ENCODE results near the gene FLYWCH1.

FLYWCH1 gene

GRCh38 chr16:2911638-2912329, at the start of gene FLYWCH1:
TSS of gene FLYWCH1 (plus strand) at chr16:2911931. CDS start at chr16:2929686, 17,755 bp downstream.
- peak; percentile 99 for DNase-seq

DNA sequence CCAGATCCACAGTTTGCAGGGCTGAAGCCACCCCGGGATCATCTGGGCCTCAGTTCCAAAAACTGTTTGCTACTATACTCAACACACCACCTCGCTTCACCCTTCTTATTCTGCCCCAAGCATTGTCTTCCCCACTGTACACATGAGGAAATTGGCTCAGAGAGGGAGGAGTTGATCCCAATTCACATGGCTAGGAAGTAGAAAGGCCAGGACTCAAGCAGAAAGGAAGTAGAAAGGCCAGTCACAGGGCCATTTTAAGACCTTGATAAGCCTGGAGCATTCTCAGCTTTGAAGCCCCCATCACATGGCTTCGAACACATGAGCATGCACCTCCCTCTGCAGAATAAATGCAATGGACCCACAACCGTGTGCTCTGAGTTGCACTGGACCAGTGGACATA, 46.1 kb upstream of the FLYWCH1 start:
- DNase-seq: no peak

- no peak for DNase-seq
These were observed 45.3 kb upstream of the FLYWCH1 start for GRCh38 chr16:2866431-2866830.

GRCh38 chr16:2867661-2867986, 44.1 kb upstream of the FLYWCH1 start:
- DNase-seq: no peak

- DNase-seq: peak; percentile 97
These were observed 43.5 kb upstream of the FLYWCH1 start for GRCh38 chr16:2867987-2868789.

- DNase-seq: no peak
These were observed 39.8 kb upstream of the FLYWCH1 start for GRCh38 chr16:2871926-2872325.

DNA sequence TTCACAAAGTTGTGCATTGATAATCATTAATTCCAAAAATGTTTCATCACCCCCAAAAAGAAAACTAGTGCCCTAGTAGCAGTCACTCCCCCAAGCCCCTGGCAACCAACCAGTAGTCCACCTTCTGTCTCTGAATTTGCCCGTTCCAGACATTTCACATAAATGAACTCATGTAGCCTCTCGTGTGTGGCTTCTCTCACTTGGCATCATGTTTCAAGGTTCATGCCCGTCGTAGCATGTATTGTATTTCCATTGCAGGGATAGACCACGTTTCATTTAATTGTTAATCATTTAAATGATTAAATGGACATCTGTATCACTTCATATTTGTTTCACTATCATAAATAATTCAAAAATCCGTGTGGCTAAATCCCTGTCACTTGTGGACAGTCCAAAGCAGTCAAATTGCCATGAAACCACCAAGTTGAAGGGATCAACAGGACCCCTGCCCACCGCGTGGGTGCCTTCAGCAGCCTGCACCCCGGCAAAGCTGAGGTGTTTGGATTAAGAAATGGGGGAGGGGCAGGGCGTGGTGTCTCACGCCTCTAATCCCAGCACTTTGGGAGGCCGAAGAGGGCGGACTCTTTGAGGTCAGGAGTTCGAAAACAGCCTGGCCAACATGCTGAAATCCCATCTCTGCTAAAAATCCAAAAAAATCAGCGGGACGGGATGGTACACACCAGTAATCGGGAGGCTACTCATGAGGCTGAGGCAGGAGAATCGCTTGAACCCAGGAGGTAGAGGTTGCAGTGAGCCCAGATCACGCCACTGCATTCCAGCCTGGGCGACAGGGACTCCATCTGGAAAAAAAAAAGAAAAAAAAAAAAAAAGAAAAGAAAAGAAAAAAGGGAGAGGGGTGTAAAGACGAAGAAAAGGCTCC, 37.5 kb upstream of the FLYWCH1 start:
- no peak for DNase-seq

DNA sequence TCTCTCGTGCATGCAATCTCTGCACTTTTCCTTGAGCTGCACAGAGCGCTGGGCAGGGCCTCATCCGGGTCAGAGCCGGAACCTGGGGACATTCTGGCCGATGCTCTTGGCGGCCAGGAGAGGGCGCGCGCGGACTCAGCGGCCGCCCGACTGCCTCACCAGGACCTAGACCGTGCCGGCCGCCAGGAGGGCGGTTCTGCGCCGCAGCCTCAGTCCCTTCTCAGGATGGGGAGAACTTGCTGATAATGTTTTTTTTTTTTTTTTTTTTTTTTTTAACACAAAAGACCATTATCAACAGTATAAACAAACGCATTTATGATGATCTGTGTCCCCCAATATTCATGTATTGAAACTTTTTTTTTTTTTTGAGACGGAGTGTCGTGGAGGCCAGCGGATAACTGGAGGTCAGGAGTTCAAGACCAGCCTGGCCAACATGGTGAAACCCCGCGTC, 36.8 kb upstream of the FLYWCH1 start:
- peak; percentile 85 for DNase-seq

DNA sequence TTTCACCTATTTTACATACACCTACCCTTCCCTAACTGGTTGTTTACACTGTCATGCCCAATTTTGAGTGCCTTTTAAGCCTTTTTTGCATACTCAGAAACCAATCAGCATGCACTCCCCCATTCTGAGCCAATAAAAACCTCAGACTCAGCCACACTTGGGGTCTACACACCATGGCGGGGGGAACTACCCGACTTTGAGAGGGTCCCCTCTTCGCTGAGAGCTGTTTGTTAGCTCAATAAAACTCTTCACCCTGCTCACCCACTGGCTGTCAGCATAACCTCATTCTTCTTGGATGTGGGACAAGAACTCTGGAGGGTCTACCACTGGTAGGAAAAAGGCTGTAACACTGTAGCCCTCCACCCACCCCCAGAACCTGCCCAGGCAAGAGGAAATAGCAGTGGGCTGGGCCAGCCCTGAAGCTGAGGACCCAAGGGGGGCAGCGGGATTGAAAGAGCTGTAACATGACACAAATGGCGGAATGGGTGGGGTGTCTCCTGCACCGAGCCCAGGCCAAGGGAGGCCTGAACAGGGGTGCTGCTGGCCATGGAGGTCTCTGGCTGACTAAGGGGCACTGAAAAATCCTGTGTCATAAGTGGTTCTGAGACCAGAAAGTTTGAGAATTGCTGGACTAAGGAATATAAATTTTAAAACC, 31.8 kb upstream of the FLYWCH1 start:
- DNase-seq: no peak

DNA sequence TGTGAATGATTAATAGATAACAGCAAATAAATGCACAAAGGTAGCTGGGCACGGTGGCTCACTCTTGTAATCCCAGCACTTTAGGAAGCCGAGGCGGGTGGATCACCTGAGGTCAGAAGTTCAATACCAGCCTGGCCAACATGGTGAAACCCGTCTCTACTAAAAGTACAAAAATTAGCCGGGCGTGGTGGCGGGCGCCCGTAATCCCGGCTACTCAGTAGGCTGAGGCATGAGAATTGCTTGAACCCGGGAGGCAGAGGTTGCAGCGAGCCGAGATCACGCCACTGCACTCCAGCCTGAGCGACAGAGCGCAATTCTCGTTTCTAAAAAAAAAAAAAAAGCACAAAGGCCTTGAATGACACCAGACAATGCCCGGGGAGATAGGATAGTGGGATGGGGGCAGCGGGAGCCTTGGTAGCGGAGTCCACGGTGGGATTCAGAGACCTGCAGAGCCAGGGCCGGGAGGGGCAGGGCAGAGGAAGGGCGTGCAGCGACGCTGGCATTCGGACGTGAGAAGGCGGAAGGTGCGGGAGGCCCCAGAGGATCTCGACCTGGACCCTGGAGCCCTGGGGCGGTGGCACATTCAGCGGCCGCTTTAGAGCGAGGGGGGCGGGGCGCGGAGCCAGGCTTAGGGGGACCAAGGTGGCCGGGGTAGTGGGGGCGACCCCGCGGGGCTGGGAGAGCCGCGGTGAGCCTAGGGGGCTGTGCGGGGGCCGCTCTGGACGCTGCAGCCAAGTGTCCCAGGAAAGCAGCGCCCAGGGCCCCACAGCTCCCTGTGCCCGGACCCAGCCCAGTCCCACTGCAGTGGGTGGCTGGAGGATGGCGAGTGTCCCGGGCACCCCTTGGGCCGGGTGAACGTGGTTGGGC, 29.7 kb upstream of the FLYWCH1 start:
- peak; percentile 75 for DNase-seq

GRCh38 chr16:2882650-2883457, 28.9 kb upstream of the FLYWCH1 start, which contains the start of gene FLYWCH2:
TSS of gene FLYWCH2 (plus strand) at chr16:2883215. CDS start at chr16:2896450, 13,235 bp downstream.
- peak; percentile 99 for DNase-seq

- DNase-seq: no peak
These were observed 28.2 kb upstream of the FLYWCH1 start for GRCh38 chr16:2883458-2883908.

DNA sequence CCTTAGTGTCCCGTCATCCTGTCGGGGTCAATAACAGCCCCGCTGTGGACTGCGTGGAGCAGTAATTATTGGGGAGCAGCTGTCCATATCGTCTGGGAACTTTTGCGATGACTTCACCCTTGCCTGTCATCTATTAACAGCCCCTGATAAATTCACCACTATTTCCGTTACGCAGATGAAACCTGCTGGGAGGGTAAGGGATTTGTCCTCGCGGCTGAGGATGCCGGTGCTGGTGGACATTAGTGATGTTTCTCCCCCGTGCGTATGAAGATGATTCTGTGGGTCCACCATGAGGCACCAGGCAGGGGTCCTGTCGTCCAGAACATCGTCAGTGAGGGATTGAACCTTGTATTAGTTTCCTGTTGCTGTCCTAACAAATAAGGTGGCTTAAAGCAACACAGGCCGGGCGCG, 27.7 kb upstream of the FLYWCH1 start:
- no peak for DNase-seq

DNA sequence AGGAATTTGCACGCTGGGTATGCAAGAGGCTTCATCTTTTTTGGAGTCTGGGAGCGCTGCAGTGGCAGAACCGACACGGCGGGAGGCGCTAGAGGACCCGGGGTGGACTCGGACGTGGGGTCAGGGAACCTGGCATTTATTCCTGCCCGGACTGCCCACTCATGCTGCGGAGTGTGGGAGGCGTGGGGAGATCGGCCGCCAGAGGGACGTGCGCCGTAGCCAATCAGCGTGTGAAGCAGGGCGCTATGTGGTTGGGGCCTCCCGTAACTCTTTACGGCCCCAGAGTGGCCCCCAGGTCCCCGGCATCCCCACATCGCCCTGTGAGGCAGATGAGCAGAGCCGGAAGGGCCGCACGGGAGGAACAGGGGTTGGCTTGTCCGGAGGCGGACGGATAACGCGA, 17.5 kb upstream of the FLYWCH1 start:
- DNase-seq: no peak

DNA sequence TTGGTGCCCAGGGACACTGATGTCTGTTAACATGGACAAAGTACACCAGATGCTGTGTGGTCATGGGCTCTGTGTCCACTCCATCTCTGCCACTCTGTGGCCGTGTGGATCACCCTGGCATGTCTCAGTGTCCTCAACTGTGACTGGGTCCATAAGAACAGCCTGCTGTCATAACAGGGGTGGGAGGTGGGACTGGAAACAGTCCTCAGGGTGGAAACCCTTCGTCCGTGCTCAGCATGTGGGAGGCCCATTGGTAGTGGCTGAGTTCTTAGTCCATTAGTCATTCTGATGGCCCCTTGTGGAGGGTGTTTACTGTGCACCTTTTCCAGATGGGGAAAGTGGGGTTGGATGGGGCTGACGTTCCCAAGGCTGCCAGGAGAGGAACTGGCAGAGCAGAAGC, 15.9 kb upstream of the FLYWCH1 start:
- no peak for DNase-seq

DNA sequence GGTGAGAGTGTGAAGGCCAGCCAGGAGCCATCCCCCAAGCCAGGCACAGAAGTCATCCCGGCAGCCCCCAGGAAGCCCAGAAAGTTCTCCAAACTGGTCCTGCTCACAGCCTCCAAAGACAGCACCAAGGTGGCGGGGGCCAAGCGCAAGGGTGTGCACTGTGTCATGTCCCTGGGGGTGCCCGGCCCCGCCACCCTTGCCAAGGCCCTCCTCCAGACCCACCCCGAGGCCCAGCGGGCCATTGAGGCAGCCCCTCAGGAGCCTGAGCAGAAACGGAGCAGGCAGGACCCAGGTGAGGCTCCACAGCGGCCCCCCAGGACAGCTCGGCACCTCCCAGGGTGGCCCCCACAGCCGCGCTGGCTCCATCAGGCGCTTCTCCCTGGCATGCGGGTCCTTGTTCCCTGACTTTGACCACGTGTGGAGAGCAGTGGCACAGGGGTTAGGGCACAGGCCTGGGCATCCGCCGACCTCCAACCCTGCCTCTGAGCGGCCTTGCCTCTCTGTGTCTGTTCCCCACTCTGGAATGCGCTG, 15.2 kb upstream of the FLYWCH1 start:
- DNase-seq: no peak

DNA sequence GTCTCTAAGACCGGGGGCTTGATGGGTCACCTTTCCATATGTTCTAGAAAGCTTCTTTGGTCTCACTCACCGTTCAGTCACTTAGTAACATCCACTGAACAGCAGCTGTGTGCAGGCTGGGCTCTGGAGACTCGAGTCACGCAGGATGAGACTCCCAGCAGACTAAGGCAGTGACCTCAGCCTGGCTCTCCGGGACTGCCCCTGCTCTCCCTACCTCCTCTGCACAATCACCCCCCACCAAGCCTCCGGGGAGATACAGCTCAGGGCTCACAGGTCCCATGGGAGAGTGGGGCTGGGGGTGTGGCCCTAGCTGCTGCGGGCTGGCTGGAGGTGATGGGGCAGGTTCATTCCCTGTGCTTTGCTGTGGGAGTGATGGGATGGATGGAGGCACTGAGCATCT, 14.6 kb upstream of the FLYWCH1 start:
- no peak for DNase-seq

DNA sequence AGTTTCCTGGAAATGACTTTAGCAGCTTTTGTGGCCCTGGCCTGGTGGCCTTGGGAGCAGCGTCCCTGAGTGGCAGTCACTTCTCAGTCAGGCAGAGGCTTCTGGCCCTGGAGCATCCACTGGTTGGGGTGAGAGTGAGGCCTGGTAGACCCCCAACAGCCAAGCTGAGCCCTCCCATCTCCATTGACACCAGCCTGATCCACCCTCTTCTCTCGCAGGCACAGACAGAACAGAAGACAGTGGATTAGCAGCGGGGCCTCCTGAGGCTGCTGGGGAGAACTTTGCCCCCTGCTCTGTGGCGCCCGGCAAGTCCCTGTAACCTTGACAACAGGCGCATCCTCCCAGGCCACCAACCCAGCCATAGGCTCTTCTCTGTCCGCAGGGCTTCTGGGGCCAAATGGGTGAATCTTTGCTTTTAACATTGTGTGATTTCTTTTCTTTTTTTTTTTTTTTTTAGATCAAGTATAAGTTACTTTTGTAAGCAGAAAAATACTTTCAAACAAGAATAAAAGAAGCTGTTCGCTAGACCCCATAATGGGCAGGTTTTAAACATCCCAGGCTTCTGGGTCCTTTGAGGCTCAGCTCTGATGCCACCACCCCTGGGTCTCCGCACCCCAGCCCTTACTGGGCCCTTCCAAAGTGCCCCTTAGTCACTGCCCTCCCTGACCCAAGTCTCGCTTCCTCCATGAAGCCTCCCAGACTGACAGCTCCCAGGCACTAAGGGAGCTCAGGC, 12.7 kb upstream of the FLYWCH1 start:
- DNase-seq: no peak

DNA sequence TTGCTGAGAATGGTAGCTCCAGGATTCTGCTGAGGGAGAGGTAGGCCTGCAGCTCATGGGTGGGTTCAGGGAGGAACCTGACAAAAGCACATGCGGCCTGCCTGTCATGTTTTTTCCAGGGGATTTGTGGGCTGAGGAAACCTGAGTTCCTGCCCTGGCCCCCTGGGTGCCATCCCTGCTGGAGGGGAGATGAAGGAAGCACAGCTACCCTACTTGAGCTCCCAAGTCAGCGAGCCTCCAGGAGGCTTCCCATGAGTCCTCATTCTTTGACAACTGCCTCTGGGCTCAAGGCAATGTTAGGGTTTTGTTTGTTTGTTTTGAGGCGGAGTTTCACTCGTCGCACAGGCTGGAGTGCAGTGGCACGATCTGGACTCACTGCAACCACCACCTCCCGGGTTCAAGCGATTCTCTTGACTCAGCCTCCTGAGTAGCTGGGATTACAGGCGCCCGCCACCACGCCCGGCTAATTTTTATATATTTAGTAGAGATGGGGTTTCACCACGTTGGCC, 12.1 kb upstream of the FLYWCH1 start:
- no peak for DNase-seq
